Stimulated activated CD8-positive, alpha-beta memory T cell treated with anti-CD3 and anti-CD28 coated beads, Interleukin-4, amount 100 ng/mL, for 1 hour (primary cell): ENCODE measurements around the gene LST1.

Experiments used
- DNase-seq, 2 donors: peaks; one replicate each; pipeline ENCODE4 v3.0.0-alpha.2; 2020; ENCODE audit warnings: low read depth in 2 of 2, low spot score in 1 of 2

LST1 gene

DNA sequence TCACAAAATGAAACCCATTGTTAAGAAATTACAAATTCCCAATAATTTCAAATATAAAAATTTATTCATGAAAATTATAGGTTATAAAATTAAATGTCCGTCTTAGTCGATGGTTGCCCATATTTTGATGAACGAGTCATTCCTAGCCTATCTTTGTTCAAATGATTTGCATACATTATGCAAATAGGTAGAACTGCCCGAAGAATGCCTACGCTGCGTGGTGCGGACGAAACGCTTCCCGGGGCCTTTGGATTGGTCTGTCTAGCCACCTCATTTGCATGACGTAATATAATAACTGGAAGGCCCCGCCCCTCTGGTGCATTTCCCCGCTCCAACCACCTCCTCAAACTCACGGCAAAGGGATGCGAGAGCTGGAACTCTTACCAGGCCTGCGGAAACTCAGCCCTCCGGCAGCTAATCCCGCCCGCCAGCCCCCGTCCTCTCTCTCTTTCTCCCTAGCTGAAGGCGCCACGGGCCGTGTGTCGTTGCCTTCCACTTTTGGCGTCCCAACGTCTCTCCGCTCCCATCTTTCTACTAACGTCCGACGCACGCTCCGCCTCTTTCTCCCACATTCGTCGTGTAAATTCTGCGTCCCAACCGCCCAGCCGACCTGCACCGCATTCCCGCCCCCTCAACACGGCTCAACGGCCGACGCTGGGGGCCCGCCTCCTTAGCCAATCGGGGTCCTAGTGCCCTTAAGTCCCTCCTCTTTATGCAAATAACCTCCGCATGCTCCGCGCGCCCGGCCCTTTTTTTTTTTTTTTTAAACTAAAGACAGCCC, 33.9 kb downstream of the LST1 start:
- DNase-seq: peak; percentile 89 to 94

DNA sequence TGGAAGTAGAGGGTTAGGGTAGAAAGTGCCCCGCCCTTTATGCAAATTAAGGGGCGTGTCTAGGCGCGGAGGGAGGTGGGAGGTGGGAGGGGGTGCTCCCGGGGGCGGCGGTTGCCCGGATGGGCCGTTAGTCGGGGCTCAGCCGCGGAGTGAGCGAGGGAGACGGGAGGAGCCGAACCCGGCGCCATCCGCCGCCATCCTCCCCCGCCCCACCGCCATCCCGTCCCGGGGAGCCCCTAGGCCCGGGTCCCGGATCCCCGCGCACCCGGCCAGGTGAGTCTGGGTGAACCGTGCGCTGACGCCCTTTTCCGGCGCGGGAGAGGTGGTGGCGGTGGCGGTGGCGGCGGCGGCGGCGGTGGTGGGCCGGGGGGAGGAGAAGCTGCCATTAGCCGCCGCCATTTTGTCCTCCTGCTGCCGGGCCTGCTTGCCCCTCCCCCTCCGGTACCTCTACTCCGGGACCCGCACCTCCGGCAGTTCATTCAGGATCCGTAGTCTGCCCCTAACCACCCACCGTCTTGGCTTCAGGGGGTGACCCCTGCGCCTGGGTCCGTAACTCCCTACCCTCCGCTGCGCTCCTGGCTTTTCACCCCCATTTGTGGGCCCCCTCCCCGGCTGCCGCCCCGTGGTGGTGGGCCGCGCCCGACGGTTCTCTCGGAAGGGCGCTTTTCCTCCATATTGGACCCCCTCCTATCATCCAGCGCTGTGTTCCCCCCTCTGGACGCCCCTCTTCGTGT, 34.7 kb downstream of the LST1 start, which contains the start of gene PRRC2A:
PRRC2A (plus strand) TSS at position 130 of the 734 bp plus-strand sequence. CDS start 2,075 bp downstream, outside the sequence.
- DNase-seq: peak; percentile 46 to 93

DNA sequence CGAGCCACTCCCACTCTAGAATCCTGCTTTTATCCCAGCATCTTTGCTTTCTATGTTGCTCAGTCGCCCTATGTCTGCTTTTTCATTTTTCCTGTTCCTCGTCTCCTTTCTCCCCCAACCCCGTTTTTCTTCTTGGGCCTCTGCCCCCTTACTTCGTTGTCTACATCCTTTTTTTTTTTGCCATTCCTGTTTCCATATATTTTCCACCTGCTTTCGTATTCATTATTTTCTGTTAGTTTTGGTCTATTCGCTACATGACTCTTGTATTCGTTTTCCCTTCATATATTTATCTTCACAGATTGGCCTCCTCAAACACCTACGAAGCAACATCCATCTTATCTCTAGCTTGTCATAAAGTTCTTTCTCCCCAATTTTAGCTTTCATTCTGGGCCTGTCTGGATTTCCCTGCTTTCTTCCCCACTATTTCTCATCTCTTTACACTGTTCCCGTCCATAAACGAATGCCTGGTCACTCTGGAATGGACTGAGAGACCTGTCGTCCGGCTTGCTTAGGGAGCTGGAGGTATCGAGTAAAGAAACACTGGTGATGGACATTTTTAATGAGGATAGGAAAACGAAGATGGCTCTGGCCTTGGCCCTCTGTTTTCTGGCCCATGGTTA, 35.4 kb downstream of the LST1 start:
- DNase-seq: no peak

DNA sequence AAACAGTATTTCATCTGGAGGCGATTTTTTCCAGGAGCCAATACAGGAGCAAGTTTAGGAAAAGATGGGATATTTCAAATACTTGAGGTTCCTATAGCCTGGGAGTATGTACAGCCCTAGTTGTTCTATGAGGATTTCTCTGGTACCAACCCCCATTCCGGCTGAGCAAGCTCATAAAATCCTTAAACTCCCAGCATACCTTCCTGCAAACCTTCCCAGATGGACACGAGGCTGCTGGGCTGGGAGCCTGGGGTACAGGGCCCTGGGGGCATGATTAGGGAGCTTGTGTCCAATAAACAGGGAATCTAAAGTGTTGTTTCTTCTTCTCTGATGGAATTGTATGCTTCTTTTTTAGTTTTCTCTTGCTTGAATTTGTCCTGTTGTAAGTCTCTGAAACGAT, 35.9 kb downstream of the LST1 start:
- DNase-seq: no peak

DNA sequence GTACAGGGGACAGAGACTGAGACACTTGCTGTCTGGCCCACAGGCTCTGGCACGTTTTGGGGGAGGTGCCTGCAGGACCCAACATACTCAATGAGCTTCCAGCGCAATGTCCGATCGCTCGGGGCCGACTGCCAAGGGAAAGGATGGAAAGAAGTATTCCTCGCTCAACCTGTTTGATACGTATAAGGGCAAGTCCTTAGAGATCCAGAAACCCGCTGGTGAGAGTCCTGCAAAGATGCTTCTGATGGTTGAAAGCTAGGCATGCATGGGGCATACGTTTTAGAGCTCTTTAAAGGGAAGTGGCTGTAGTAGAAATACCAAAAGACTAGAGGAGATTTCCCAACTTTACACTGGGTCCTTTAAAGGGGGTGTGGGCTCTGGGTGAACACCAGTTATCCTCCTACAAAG, 36.6 kb downstream of the LST1 start:
- DNase-seq: no peak

DNA sequence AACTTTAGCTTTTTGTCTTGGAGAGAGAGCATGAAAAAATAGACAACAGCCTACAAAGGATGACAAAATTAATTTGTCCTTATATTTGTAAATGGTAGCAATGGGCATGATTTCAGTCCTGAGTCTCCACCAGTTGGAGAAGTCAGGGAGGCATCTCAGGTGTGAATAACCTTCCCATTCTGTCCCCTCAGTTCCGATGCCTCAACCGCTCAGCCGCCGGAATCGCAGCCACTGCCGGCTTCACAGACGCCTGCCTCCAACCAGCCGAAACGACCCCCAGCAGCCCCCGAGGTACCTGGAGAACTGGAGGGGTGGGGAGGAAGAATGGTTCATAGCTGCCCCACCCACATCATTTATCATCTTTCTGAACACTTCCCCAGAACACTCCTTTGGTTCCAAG, 38.0 kb downstream of the LST1 start:
- DNase-seq: no peak

DNA sequence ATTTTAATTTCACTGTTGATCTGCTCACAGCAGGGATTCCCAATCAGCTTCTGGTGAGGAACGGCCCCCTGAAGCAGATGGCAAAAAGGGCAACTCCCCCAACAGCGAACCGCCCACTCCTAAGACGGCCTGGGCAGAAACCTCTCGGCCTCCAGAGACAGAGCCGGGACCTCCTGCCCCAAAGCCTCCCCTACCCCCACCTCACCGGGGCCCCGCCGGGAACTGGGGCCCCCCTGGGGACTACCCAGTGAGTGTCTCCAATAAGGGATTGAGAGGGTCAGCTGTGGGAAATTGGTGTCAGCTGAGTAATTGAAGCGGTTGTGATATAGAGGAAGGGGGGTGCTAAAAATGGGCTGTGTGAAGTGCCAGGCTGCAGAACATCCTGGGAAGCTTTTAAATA, 40.9 kb downstream of the LST1 start:
- DNase-seq: no peak

DNA sequence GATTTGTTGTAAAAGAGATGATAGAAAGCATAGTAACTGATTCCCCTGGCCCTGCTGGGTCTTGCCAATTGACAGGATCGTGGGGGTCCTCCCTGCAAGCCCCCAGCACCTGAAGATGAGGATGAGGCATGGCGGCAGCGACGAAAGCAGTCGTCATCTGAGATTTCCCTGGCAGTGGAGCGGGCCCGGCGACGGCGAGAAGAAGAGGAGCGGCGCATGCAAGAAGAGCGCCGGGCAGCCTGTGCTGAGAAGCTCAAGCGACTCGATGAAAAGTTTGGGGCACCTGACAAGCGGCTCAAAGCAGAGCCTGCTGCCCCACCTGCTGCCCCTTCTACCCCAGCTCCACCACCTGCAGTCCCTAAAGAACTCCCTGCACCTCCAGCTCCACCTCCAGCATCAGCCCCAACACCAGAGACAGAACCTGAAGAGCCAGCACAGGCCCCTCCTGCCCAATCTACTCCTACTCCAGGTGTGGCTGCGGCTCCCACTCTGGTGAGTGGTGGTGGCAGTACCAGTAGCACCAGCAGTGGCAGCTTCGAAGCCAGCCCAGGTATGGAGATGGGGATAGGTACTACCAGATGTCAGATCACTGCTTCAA, 41.7 kb downstream of the LST1 start:
- DNase-seq: no peak

DNA sequence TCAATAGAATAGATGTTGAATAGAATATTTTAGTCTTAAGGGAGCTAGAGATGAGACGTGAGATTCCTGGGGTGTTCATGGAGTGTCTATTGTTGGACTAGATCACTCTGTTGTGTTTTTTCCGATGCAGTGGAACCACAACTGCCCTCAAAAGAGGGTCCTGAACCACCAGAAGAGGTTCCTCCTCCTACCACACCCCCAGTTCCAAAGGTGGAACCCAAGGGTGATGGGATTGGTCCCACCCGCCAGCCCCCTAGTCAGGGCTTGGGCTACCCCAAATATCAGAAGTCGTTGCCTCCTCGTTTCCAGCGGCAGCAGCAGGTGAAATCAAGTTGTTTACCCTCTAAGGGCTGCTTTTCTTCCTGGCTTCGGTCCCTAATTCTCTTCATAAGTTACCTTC, 42.9 kb downstream of the LST1 start:
- DNase-seq: no peak

DNA sequence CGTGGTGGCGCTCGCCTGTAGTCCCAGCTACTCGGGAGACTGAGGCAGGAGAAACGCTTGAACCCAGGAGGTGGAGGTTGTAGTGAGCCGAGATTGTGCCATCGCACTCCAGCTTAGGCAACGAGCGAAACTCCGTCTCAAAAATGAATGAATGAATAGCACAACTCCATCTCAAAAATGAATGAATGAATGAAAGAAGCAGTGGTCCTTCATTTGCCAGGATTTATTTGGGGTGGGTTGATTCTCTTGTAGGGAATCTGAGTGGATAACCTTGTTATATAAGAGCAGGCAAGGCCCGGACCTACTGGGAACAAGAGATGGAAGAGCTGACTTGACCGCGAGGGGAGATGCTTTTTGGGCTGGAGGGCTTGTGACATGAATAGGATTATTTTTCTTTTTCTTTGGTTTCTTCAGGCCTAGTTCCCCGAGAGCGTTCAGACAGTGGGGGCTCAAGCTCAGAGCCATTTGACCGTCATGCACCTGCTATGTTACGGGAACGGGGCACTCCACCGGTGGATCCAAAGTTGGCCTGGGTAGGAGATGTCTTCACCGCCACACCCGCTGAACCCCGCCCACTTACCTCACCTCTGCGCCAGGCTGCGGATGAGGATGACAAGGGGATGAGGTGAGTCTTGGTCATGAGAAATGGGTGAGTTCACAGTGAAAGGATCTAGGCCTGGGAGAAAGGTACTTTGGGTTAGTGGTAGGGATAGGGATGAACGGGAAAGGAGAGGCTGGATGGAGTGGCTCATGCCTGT, 44.3 kb downstream of the LST1 start:
- no peak for DNase-seq

DNA sequence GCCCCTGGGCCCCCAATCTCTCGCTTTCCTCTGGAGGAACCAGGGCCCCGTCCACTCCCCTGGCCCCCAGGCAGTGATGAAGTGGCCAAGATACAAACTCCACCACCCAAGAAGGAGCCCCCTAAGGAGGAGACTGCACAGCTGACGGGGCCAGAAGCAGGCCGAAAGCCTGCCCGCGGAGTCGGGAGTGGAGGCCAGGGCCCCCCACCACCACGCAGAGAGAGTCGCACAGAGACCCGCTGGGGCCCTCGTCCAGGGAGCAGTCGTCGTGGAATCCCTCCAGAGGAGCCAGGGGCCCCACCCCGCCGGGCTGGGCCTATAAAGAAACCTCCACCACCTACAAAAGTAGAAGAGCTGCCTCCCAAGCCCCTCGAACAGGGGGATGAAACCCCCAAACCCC, 45.1 kb downstream of the LST1 start:
- DNase-seq: no peak

DNA sequence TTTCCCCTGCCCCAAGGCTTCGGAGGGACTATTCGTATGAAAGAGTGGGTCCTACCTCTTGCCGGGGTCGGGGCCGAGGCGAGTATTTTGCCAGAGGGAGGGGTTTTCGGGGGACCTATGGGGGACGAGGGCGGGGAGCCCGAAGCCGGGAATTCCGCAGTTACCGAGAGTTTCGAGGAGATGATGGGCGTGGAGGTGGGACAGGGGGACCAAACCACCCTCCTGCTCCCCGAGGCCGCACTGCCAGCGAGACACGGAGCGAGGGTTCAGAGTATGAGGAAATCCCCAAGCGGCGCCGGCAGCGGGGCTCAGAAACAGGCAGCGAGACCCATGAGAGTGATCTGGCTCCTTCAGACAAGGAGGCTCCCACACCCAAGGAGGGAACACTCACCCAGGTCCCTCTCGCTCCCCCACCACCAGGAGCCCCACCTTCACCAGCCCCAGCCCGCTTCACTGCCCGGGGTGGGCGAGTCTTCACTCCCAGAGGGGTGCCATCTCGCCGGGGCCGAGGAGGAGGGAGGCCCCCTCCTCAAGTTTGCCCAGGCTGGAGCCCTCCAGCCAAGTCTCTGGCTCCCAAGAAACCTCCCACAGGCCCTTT, 45.7 kb downstream of the LST1 start:
- DNase-seq: no peak

DNA sequence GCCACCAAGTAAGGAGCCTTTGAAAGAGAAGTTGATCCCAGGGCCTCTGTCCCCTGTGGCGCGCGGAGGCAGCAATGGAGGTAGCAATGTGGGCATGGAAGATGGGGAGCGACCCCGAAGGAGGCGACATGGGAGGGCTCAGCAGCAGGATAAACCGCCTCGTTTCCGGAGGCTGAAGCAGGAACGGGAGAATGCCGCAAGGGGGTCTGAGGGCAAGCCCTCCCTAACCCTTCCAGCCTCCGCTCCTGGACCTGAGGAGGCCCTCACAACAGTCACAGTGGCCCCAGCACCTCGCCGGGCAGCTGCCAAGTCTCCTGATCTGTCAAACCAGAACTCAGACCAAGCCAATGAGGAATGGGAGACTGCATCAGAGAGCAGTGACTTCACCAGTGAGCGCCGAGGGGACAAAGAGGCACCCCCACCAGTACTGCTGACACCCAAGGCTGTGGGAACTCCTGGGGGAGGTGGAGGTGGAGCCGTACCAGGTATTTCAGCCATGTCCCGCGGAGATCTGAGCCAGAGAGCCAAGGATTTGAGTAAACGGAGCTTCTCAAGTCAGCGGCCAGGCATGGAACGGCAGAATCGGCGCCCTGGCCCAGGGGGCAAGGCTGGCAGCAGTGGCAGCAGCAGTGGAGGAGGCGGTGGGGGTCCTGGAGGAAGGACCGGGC, 46.3 kb downstream of the LST1 start:
- no peak for DNase-seq

DNA sequence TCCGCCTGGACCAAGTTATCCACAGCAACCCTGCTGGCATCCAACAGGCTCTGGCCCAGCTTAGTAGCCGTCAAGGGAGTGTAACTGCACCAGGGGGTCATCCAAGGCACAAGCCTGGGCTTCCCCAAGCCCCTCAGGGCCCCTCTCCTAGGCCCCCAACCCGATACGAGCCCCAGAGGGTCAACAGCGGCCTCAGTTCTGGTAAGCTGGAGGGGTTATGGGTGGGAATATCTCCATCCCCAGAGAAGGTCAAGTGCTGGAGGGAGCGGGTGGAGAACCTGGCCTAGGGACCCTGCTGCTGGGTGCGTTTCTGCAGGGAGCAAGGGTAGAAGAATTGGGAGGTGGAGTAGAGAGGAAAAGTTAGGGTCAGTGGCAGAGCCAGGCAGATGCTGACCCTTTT, 47.4 kb downstream of the LST1 start:
- DNase-seq: no peak

DNA sequence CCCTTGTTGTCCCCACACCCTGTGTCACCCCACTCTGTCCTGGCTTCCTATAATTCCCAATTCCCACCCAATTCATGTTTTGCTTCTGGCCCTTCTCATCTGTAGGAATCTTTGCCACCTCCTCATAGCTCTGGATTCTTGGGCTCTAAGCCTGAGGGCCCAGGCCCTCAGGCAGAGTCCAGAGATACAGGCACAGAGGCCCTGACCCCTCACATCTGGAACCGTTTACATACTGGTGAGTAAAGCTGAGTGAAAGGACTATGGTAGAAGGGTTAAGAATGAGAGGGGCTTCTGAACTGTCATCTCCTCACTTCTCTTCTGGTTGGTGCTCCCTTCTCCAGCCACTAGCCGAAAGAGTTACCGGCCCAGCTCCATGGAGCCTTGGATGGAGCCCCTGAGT, 48.1 kb downstream of the LST1 start:
- no peak for DNase-seq

DNA sequence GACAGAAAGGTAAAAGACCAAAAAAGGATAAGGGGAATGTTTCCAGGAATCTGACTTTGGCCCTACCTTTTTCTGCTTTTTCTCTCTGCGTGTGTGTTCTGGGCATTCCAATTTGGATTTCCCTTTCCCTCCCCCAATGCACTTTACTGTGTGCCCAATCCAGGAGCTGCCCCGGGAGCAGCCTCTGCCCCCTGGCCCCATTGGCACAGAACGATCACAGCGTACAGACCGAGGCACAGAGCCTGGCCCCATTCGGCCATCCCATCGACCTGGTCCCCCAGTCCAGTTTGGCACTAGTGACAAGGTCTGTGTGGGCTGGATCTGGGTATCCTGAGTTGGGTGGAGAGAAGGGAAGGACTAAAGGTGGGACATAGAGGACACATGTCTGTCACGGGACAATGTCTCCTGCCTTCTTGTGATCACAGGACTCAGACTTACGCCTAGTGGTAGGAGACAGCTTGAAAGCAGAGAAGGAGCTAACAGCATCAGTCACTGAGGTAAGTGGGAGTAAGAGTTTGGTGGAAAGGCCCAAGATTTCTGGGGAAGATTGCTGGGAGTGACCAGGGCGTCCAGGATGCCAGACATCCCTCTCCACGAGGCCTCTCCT, 49.0 kb downstream of the LST1 start:
- DNase-seq: no peak

DNA sequence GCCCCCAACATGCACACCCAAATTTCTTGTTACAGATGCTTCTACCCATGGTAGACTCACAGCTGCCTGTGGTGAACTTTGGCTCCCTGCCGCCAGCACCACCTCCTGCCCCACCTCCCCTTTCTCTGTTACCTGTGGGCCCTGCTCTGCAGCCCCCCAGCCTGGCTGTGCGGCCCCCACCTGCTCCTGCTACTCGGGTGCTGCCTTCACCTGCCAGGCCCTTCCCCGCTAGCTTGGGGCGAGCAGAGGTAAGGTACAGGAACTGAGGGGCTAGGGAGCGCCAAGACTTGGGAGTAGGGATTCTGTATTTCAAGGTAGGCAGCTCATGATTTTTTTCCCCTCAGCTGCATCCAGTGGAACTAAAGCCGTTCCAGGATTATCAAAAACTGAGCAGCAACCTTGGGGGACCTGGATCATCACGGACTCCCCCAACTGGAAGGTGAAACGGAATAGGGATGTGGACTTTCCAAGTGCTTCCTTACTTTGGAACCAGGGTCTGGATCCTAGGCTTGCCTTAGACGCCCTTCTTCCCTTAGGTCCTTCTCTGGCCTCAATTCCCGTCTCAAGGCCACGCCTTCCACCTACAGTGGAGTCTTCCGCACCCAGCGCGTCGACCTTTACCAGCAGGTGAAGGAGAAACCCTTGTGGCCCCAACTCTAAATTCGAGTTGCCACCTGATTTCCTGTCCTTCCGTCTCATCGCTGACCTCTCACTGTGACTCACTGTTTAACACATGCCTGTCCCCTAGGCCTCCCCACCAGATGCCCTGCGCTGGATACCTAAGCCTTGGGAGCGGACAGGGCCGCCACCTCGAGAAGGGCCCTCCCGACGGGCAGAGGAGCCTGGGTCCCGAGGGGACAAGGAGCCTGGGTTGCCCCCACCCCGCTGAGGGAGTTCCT, 50.9 kb downstream of the LST1 start:
- no peak for DNase-seq
